Measurements from ENCODE around the gene CHST3.
"Not testable (repeated sequence)": the region's sequence is repeated elsewhere in the genome, so short reads cannot be mapped to it uniquely, and the experiment has no call there.

Gene CHST3

GRCh38 chr10:71948496-71949067 is 15.6 kb upstream of the CHST3 start:
- no peak for DNase-seq (ENCODE audit: low read depth)

DNA sequence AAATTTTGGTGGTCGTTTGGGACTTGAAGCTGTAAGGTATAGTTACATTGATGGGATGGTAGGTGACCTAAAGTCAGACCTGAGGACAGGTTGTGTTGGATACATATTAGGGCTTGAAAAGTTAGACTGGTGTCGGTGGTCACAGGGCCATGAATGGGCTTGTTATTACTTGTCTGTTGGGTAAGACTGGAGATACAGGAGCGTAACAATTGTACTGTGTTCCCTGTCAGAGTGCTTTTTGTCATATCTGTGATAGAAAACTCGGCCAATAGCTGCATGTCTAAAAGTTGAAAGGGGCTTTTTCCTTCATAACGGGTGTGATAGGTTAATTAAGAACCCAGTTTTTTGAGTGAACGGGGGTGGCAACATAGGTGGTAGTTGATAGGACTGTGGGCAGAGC is 13.5 kb upstream of the CHST3 start:
- DNase-seq (ENCODE audit: low read depth): no peak

DNA sequence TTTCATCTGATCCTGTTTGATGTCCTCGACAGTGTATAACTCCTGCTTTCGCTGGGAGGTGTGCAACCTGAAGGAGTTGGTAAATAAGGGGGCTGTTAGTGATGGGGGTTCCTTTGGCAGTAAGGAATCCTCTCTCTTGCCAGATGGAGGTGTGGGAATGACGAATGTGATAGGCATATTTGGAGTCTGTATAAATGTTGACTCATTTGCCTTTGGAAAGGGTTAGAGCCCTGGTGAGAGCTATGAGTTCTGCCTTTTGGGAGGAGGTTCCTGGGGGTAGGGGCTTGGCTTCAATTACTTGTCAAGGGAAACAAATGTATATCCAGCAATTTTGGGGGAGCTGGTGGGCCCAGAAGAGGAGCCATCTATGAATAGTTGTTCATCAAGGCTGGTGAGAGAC is 11.4 kb upstream of the CHST3 start:
- DNase-seq (ENCODE audit: low read depth): no peak

- no peak for DNase-seq (ENCODE audit: low read depth)
Observed at GRCh38 chr10:71957546-71958275, 6.5 kb upstream of the CHST3 start.

- no peak for DNase-seq (ENCODE audit: low read depth)
Observed at GRCh38 chr10:71959526-71959925, 4.7 kb upstream of the CHST3 start.

DNA sequence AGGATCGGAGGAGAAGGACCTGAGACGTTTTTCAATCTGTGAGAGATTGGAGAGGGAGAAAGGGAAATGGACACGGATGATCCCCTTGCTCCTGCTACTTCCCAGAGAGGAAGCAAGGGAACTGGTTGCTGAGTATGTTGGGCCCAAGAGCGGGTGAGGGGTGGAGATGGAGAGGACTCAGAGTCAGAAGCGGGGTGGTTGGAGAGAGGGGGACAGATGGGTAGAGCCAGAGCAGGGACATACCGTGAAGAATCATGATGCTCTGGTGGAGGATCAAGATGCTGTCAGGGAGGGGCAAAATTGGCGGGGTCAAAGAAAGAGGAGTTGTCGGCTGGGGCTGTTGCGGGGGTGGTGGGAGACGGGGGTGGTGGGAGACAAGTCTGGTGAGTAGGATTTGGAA is 2.4 kb upstream of the CHST3 start:
- no peak for DNase-seq (ENCODE audit: low read depth)

DNA sequence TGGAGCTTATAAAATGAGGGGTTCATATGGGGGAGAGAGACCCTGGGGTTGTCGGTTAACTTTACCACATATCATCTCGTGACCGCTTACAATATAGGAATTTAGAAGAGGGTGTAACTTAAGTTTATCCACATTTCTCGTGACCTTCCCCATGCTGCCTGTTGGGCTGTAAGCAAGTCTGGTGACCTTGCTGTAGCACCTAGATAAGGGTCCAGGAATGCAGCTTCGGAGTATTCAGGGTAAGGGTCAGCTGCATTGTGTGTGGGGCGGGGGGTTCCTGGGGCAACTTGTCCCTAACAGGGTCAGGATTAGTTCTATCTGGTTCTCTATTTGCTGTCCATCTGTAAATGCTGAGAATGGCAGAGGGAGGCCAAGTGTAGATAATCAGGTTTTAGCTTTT is 1.3 kb upstream of the CHST3 start:
- DNase-seq (ENCODE audit: low read depth): no peak

DNA sequence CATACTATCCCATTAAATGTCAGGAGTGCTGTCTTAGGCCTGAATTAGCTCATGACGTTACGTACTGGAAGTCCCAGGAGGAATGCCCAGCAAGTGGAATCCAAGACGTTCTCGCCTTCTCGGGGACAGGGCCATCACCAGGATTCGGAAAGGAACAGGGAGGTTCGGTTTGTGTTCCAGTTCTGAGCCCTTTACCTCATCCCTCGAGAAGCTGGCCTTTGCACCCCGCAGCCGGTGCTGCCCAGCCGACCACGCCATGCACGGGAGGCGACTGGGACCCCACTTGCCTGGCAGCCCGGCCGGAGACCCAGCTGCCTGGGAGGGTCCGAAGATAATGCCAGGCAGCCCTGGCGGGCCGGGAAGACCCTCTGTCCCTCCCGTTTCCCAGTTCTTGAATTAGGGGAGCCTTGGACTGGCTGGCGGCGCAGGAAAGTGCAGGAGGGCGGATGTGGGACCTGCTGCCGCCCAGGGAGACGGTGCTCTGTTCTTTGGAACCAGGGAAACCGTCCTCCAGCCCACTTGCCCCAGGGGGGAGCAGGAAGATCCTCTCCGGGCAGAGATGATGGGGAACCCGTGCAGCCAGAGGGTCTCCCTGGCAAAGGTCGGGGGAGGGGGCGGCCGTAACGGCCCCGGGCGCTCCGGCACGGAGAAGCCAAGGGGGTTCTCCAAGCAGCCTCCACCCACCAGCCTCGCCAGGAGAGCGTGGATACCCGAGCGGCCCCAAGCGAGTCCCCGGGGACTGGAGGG is 671 bp upstream of the CHST3 start:
- no peak for DNase-seq (ENCODE audit: low read depth)

DNA sequence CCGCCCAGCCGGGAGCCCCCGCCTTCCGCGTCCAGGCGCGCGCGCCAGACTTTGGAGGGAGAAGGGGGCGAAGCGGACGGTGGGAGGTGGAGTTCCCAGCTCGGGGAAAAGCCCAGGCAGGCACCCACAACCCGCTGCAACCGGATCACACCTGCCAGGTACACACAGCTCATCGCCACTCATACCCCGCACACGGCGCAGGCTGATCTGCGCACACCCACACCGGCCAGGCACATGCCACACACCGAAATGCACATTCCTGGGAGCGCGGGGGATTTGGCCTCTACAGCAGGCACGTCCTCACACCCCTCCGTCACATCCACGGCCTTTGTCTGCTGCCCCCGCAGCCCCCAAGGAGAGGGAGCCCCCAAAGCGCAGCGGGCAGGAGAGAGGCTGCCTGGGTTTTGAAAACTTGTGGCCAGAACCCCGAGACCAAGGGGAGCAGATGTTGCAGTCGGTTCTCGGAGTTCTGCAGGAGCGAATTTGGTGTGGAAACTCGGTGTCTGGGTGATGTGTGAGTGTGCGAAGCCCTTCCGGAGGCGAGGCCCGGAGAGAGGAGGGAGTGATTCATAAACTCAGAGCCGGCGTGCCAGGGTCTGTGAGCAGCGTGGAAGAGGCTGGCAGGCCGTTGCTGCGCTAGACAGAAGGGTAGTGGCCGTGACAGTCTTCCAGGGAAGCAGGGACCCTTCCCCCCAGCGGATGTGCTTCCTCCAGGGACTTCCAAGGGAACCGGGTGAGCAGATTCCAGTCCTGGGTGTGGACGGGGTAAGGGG is 734 bp downstream of the CHST3 start:
- no peak for DNase-seq (ENCODE audit: low read depth)

DNA sequence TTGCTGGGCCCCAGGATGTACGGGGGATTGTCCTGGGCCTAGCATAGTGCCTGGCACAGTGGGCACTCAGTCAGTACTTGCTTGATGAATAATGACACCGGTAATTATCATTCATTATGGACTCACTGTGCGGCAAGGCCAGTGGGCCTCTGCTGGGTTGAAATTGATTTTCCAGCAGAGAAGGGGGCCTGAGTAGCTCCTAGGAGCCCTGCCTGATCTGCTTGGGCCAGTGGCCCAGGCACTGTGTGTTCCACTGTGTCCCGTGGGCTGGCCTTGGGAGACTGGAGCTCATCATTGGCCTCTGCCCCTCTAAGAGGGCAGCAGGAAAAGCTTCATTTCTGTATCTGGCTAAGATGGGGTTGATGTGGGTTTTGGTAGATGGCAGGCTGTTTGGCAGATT is 1.4 kb downstream of the CHST3 start:
- DNase-seq (ENCODE audit: low read depth): no peak

DNA sequence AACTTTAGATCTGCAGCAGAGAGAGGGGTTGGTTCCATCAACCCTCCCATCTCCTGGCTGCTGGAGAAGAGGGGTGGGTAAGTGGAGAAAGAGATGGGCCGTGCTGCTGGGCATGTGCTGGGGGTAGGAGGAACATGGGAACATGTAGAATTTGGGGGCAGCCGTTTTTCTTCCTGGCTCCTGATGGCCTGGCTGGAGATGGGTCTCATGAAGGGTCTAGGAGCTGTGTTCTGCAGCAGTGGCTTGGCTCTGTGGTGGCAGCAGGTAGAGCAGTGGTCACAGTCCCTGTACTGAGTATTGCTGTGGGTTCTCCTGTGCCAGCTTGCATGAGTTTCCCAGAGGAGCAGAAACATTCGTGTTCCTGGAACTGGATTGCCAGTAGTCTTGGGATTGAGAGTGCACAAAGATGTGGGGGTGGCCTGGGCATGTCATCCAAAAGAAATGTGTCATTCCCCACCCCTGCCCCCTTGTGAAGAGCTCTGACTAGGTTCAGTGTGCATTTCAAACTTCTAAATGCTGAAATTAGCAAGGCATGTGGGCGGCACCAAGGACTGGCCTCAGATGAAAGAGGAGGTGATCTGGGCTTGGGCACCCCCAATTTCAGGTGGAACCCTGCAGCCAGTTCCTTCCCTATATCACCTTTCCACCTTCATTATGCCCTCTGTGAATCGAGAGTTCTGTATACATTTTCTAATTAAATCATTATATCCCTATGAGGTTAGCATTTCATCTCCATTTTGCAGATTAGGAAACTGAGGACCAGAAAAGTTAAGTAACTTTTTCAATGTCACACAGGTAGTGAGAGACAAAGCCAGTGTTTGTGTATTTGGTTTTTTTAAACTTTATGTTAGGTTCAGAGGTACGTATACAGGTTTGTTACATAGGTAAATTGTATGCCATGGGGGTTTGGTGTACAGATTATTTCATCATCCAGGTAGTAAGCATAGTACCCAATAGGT is 2.1 kb downstream of the CHST3 start:
- no peak for DNase-seq (ENCODE audit: low read depth)

GRCh38 chr10:71967958-71968357 is 3.8 kb downstream of the CHST3 start:
- not testable (repeated sequence) for DNase-seq (ENCODE audit: low read depth)

GRCh38 chr10:71968553-71969474 is 4.6 kb downstream of the CHST3 start:
- DNase-seq (ENCODE audit: low read depth): no peak

DNA sequence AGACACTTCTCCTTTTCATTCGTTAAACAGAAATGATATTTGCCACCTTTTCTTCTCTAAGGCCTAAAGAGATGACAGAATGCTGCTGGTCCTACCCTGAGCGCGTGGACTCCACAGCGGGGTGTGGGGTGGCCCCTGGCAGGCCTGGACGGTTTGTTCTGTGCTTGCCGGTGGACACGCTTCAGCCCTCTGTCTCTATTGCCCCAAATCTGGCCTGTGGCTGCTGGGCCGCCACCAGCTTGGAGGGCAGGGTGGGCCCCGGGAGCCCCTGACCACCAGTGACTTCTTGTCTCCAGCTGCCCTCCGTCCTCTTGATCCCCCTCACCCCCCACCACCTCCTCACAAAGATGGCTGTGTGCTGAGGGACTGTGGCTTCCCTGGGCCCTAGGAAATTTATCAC is 5.7 kb downstream of the CHST3 start:
- DNase-seq (ENCODE audit: low read depth): no peak

GRCh38 chr10:71970331-71970730 is 6.1 kb downstream of the CHST3 start:
- no peak for DNase-seq (ENCODE audit: low read depth)

GRCh38 chr10:71970869-71971268 is 6.7 kb downstream of the CHST3 start:
- no peak for DNase-seq (ENCODE audit: low read depth)

GRCh38 chr10:71971311-71971731 is 7.1 kb downstream of the CHST3 start:
- no peak for DNase-seq (ENCODE audit: low read depth)

DNA sequence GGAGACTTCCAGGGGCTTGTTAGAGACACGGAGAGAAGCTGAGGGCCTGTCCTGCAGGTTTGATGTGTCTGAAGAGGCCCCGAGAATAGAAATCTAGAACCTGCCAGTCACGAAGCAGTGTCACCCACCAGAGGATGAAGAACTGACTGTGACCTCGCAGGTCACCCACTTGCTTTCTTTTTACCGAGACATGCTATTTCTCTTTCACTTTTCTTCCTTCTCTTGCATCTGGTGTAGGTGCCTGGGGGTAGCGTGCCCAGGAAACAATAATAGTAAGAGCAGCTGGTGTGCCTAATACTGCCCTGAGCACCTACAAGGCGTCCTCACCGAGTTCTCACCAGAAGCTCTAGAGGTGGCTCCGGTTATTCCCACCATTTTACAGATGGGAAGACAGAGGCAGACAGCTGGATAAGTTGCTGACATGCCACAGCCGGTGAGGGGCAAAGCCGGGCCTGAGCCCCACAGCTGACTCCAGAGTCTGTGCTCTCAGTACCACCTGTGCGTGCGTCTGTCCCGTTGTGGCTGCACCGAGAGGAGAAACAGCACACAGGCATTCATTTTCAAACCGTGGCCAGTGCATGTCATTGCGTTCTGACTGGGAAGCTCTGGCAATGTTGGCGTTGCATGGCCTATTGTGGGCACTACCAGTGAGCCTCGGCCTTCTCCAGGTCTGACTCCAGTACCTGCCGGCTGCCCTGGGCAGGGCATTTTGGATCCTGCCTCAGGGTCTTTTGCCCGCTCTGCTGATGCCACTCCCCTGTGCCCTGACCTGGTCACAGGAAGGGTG is 7.8 kb downstream of the CHST3 start:
- DNase-seq (ENCODE audit: low read depth): no peak
